ENCODE results near the gene ZNF597.

- TF ChIP-seq CTCF (conservative IDR thresholded peaks at IDR 0.05; ENCODE audit: low read length) (no peak), EZH2phosphoT487 (IDR thresholded peaks at IDR 0.05; ENCODE audit: borderline replicate concordance, low read depth, low read length) (no peak)
These were observed 45.5 kb upstream of the ZNF597 start for GRCh38 chr16:3488801-3489200.
